GM12874 (cell line): ENCODE results near the gene KLHL15.

ENCODE experiments used
- CTCF ChIP-seq: IDR thresholded peaks from 2 replicates; pipeline ENCODE4 v1.5.1; 2011; ENCODE audit warnings: low read depth, mild to moderate bottlenecking, control low read depth, low read length, moderate library complexity; ENCODE audit not compliant: insufficient read depth

Gene KLHL15

GRCh38 chrX:23982891-23983290, 44.1 kb downstream of the KLHL15 start:
- no peak for TF ChIP-seq CTCF

- no peak for TF ChIP-seq CTCF
Observed at GRCh38 chrX:23981711-23982110, 45.3 kb downstream of the KLHL15 start.

DNA sequence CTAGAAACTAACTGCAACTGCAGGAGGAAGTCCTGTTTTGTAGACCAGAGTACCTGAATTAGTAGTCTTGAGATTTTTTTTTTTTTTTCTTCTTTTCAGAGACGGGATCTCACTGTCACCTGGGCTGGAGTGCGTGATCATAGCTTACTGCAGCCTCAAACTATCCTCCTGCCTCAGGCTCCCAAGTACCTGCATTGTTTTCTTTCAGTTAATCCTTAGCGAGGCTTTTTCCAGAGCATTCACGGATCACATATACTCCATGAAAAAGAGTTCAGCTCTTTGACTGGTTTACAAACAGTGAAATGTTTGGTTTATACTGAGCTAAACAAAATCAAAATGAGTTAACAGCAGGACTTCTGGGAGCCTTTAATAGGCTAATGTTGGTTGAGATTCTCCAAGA, 45.8 kb downstream of the KLHL15 start:
- TF ChIP-seq CTCF = no peak

- TF ChIP-seq CTCF = no peak
Observed at GRCh38 chrX:23980011-23980441, 47.0 kb downstream of the KLHL15 start.

- no peak for TF ChIP-seq CTCF
Observed at GRCh38 chrX:23978491-23978890, 48.5 kb downstream of the KLHL15 start.

GRCh38 chrX:23964191-23964590, 62.8 kb downstream of the KLHL15 start:
- TF ChIP-seq CTCF = no peak

- no peak for TF ChIP-seq CTCF
Observed at GRCh38 chrX:23959781-23960180, 67.2 kb downstream of the KLHL15 start.

- TF ChIP-seq CTCF = no peak
Observed at GRCh38 chrX:23954396-23954795, 72.6 kb downstream of the KLHL15 start.
